Right ventricle myocardium inferior (tissue), 1 donor: Measurements from ENCODE around the gene APBB1IP. TPM values are rescaled to one million over a fixed set of nuclear protein-coding genes. Genes with fewer than 3 reads are reported as not detected.
"Not testable (repeated sequence)": the region's sequence is repeated elsewhere in the genome, so short reads cannot be mapped to it uniquely, and the experiment has no call there.

Experiments
- ATAC-seq: fragments of 200-7000 bp; cut with Tn5 transposase; one replicate; pipeline ENCODE4 v1.9.1; 2020; ENCODE audit warnings: mild to moderate bottlenecking, moderate library complexity
- DNase-seq: peaks from one replicate; pipeline ENCODE4 v3.0.0; 2021; ENCODE audit errors: missing footprints
- intact Hi-C: fragments of 100-400 bp; cut with DNase I; formaldehyde crosslinking; loops from one replicate; pipeline ENCODE4 v1.11.0; 2022
- total RNA-seq: library from RNA; stranded (reverse); fragmentation: NEBNext Ultra II Directional; extraction: Animal tissue kit (Norgen Biotek cat#: 25700); gene quantifications from one replicate; pipeline ENCODE4 v1.2.1, GENCODE V29; 2021
- donor health status: DM: no; HTN: yes; CAD: no; lungs with severe emphysema.

APBB1IP gene
- total RNA-seq, 1 donor from 2014 or later = 4.8 TPM

GRCh38 chr10:26468291-26468690 lies 30.1 kb downstream of the APBB1IP start:
- intact Hi-C loops = no loop called here
- DNase-seq (no peak), ATAC-seq (no peak)

- intact Hi-C loops = no loop called here
- no peak for ATAC-seq
- DNase-seq = no peak
These were observed 30.6 kb downstream of the APBB1IP start for GRCh38 chr10:26468700-26469099.

GRCh38 chr10:26472492-26472778 lies 34.3 kb downstream of the APBB1IP start:
- ATAC-seq (no peak), DNase-seq (no peak)
- intact Hi-C loops = no loop called here

- ATAC-seq (peak; percentile 57), DNase-seq (no peak)
These were observed 35.9 kb downstream of the APBB1IP start for GRCh38 chr10:26474026-26474425.

GRCh38 chr10:26474845-26475244 lies 36.7 kb downstream of the APBB1IP start:
- ATAC-seq, intact Hi-C loops: not testable (repeated sequence)

More at GRCh38 chr10:26474026-26474425, 35.9 kb downstream of the APBB1IP start:
- intact Hi-C loops = no loop called here

GRCh38 chr10:26475386-26475785 lies 37.2 kb downstream of the APBB1IP start:
- intact Hi-C loops = no loop called here
- DNase-seq (no peak), ATAC-seq (no peak)

More at GRCh38 chr10:26474845-26475244, 36.7 kb downstream of the APBB1IP start:
- not testable (repeated sequence) for DNase-seq

- ATAC-seq (no peak), DNase-seq (no peak)
- intact Hi-C loops = no loop called here
These were observed 39.4 kb downstream of the APBB1IP start for GRCh38 chr10:26477501-26477900.

- no peak for DNase-seq
- intact Hi-C loops = no loop called here
- ATAC-seq = no peak
These were observed 39.9 kb downstream of the APBB1IP start for GRCh38 chr10:26478061-26478460.

GRCh38 chr10:26479766-26480492 lies 41.8 kb downstream of the APBB1IP start:
- ATAC-seq (peak; percentile 47), DNase-seq (no peak)
- intact Hi-C loops = no loop called here

- DNase-seq (no peak), ATAC-seq (no peak)
- intact Hi-C loops = no loop called here
These were observed 43.2 kb downstream of the APBB1IP start for GRCh38 chr10:26481315-26481692.

- DNase-seq = no peak
- intact Hi-C loops = no loop called here
- ATAC-seq = no peak
These were observed 43.9 kb downstream of the APBB1IP start for GRCh38 chr10:26481914-26482550.

- ATAC-seq = no peak
- intact Hi-C loops = no loop called here
- DNase-seq = no peak
These were observed 45.4 kb downstream of the APBB1IP start for GRCh38 chr10:26483554-26483953.

GRCh38 chr10:26485150-26485941 lies 47.2 kb downstream of the APBB1IP start:
- no peak for DNase-seq

GRCh38 chr10:26486304-26486703 lies 48.2 kb downstream of the APBB1IP start:
- no peak for DNase-seq
- peak; percentile 77 for ATAC-seq
- intact Hi-C loops = no loop called here

More at GRCh38 chr10:26485150-26485941, 47.2 kb downstream of the APBB1IP start:
- intact Hi-C loops = no loop called here
- peak; percentile 79 for ATAC-seq

- no peak for DNase-seq
- intact Hi-C loops = no loop called here
- peak; percentile 81 for ATAC-seq
These were observed 49.1 kb downstream of the APBB1IP start for GRCh38 chr10:26486990-26487850.

- DNase-seq (no peak), ATAC-seq (no peak)
- intact Hi-C loops = no loop called here
These were observed 50.2 kb downstream of the APBB1IP start for GRCh38 chr10:26488344-26488743.

- ATAC-seq (no peak), DNase-seq (no peak)
- intact Hi-C loops = no loop called here
These were observed 50.9 kb downstream of the APBB1IP start for GRCh38 chr10:26489081-26489480.

- DNase-seq, intact Hi-C loops, ATAC-seq: not testable (repeated sequence)
These were observed 52.2 kb downstream of the APBB1IP start for GRCh38 chr10:26490367-26490766.

- DNase-seq (no peak), ATAC-seq (no peak)
- intact Hi-C loops = no loop called here
These were observed 53.1 kb downstream of the APBB1IP start for GRCh38 chr10:26491276-26491675.
